Measurements from ENCODE around the gene ADAMTSL1.
A peak's percentile ranks its signal among the peaks of the same experiment; 100 is the strongest.
"Not testable (repeated sequence)": the region's sequence is repeated elsewhere in the genome, so short reads cannot be mapped to it uniquely, and the experiment has no call there.

Gene ADAMTSL1

DNA sequence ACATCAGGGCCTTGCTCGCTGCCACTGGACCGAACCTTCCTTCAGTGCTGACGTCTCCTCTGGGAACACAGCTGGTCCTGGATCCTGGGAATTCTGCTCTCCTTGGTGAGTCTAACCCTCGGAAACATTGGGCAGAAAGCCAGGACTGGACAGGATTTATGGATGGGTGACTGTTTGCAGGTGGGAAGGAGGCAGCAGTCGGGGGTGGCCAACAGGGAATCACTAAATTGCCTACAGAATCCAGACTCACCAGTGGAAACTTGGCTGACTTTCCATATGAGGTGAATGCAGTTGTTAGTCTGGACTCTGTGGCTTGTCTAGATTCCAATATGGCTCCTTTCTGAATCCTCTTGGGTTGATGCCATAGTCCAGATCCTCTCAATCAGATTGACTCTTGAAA lies 355.9 kb downstream of the ADAMTSL1 start:
- DNase-seq = peak; percentile 2

DNA sequence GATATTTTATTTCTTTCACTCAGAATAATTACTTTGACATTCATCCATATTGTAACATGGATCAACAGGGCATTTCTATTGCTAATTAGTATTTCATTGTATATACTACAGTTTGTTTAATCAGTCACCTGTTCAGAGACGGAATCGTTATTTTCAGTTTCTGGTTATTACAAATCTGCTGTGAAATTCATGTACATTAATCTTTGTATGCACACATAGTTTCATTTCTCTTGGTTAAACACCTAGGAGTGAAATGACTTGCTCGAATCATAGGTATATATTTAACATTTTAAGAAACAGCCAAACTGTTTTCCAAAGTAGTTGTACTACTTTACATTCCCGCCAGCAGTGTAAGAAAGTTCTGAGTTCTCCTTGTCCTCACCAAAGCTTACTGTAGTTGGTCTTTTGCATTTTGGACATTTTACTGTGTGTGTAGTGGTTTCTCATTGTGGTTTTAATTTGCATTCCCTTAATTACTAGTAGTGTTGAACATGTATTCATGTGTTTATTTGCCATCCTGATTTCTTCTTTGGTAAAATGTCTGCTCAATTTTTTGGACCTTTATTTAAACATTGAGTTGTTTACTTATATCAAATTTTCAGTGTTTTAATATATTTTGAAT lies 360.9 kb downstream of the ADAMTSL1 start:
- no peak for DNase-seq

DNA sequence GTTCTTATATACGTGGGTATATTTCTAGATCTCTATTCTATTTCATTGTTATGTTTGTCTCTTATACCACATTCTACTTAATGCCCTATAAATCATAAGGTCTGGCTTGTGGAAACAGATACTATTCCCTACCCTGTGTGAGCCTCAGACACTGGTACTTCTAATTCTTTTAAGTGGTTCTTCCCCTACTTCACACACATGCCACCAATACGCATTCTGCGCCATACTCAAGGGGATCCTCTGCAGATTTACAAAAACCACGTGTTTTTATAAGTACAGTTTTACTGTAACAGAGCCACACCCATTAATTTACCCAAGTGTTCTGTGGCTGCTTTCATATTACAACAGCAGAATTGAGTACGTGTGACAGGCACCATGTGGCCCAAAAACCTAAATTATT lies 363.4 kb downstream of the ADAMTSL1 start:
- no peak for DNase-seq

DNA sequence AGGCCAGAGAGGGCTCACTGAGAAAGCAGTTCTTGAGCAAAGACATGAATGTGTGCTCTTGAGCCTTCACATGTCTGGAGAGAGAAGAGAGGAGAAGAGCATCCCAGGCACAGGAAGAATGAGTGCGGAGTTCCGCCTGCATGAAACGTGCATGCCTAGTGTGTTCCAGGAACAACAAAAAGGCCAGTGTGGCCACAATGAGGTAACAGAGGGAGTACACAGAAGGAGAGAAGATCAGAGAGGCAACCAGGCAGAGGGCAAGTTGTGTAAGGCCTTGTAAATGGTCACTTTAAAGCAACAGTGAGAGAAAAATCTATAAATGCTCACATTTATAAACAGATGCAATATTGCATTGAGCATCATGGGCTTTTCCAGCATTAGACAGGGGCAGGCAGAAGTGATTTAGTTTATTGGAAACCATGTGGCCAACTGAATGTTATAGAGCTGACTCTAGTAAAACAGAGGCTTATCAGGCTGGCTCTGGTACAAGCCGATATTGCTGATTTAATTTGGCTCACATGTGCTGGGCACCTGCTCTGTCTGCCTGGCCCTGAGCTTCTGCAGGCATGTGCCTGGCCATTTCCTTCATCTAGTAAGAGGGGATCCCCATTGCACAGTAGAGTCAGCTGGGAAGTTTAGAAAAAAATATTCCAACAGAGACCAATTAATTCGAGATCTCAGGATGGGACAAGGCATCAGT lies 373.8 kb downstream of the ADAMTSL1 start:
- no peak for DNase-seq

DNA sequence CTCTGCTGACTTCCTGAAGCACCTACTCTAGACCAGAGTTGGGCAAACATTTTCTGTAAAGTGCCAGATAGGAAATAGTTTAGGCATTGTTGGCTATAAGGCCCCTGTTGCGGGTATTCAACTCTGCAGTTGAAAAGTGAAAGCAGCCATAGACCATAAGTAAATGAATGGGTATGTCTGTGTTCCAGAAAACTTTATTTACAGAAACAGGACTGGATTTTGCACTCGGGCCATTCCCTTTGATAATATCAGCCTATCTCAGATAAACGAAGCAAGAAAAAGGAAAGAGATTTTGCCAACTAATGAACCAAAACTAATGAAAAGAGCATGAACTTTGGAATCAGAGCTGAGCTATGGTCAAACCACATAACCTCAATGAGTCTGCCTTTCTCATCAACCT lies 374.7 kb downstream of the ADAMTSL1 start:
- no peak for DNase-seq

DNA sequence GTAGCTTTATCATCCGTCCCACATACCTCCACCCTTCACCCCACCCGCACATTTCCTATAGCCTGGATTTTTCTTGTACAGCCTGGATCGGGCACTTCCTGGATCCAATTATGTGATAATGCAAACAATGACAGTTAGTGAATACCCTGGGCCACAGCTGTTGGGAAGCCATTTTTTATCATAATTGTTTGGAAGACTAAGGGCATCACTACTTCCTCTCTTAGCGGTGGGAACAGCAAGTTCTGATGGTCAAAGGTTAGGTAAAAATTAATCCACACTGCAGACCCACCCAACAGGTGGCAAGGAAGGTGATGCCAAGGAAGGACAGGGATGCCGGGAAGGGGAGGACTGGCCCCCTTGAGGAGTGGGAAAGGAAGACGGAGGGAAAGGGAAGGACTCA lies 375.3 kb downstream of the ADAMTSL1 start:
- DNase-seq = no peak

DNA sequence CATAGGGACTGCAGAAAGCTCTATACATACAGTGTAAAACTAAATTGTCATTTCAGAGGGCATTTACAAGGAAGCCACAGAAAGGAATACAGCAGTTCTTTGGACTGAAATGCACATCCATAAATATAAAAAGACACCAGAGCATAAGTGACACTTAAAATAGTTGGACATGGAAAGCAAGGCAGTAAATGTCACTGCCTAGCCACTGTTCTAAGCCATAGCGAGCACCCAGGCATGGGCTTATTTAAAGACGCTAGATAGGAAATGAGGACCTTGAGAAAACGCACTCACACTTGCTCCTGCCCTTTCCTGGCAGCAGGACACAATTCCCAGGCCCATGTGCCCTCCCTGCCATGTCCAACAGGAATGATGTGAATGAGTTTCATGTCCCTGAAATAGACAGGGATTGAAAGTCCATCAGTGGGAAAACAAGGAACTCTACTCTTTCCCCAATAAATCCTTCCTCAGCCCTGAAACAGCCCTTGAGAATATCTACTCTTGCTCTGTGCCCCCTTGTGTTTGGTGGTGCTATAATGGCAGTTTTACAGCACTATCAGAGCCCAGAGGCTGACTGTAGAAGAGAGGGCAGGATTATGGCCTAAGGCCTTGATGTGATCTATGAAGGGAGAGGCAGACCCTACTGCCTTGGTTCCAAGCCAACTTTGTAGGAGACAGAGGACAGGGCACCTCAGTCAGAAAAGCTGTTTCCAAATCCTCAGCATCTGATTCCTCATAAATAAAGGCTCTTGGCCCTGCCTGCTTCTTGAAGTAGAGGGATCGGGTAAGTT lies 376.1 kb downstream of the ADAMTSL1 start:
- no peak for DNase-seq

DNA sequence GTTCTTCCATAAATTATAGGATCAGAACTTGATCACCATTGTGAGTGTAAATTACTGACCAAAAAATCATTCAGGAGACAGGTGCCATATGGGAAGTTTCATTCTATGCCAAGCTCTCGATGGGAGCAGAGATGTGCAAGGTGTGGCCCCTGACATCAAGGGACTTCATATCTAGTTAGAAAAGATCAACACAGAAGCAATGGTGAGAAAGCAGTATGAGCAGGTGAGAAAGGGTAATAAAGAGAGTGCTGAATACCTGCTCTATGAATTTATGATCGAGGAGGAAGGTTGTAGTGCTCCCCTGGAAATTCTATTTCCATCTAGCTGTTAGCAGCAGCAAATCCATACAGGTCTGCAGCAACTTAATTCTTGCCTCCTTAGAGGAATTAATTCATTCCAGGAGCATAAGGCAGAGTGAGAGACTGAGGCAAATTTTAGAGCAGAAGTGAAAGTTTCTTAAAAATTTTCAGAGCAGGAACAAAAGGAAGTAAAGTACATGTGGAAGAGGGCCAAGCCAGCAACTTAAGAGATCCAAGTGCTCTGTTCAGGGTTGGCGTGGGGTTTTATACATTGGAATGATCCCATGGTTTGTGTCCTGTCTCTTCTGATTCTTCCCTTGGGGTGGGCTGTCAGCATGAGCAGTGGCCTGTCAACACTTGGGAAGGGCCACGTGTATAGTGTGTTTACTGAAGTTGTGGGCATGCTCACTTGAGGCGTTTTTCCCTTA lies 377.3 kb downstream of the ADAMTSL1 start:
- DNase-seq = no peak

DNA sequence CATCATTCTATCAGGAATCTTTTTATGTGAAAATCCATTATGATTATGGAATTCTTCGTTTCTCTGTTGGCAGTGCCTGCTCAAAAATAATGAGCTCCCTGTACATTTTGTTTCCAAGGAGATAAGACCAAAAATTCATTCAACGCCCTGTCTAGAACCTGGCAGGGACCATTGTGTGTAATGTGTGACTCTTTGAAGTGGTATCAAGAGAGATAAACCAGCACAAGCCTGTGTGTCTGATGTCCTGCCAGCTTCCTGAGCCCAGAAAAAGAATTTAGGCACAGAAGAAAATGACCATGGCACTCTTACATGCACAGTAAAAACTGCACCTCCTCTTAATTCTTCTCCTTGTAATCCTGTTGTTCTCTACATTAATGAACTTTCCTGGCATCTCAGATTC lies 381.7 kb downstream of the ADAMTSL1 start:
- peak; percentile 48 for DNase-seq

DNA sequence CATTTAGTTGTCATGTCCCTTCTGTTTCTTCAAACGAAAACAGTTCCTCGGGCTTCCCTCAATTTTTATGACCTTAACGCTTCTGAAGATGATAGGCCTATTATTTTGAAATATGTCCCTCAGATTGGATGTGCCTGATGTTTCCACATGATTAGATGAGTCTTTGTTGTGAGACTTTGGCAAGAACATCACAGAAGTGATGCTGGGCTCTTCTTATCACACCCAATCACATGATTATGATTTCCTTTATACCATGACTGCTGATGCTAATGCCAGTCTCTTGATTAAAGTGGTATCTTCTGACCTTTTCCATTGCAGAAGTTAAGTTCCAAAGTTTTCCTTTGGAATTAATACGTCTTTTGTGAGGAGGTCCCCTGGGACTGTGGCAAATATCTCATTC lies 383.4 kb downstream of the ADAMTSL1 start:
- no peak for DNase-seq

DNA sequence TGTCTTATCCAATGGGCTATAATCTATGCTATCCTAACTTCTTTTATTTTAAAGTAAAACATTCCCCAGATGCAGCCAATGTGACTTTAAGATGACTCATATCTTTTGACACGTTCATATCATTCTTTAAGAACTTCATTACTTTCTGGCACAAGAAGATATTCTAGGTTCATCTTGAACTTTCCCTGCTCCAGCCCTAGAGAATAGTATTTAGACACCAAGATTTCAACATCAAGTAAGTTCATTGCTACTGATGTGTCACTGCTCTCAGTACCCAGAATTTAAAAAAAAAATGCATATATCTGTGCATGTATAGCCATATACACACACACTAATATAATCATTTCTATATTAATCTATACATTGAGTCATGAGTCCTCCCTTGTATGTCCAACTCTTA lies 383.8 kb downstream of the ADAMTSL1 start:
- peak; percentile 41 for DNase-seq

DNA sequence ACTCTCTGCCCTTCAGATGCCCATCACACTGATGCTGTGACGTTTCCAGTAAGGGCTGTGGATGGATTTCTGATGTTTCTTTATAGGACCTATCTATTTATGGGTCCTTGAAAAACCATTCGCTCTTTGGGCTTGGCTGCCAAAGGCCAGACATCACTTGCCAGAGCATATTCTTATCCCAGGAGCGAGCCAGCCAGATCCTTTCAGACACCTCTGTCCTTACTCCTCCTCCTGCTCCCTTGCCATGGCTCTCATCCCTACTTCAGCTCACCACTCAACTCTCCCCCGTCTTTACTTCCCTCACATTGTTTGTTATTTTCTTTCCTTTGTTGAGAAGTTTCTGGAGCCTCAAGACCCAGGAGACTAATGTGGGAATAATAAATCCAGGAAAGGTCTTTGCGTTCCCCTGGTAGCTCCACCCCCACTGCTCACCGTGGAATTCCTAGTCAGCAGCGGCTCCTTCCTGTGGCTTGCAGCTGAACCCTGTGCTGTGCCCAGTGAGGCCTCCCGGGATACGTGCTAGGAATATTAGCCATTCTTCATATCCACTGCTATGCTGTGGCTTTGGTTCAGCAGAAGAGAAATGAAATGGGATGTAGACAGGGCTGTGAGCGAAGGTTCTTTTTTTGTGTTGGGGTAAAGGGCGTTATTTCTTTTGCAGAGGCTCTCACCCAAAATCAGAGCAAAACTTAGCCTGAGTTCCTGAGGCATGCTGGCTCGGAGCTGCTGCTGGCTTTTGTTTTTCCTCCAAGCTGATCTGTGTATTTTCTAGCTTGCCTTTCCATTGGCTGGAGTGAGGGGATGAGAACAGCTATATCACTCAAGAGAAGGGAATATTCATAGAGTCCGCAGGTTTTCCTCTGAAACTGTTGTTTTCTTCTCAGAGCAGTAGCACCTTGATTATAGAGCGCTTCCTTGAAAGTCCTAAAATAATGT lies 387.9 kb downstream of the ADAMTSL1 start:
- no peak for DNase-seq

DNA sequence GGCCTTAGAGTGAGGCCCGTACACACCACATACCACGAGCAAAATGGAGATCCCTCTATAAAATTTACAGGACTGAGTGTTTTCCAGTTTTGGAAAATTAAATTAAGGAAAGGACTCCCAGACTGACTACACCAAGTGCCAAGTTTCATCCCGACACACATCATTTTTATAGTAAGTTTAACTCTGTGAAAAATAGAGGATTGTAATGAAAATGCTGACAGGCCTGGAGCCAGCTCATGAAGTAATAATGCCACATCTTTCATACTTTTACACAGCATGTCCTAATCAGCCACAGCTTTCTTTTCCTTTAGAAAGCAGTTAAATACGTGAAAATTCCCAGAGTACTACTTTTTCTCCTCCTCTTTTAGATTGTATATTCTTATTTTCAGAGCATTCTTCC lies 389.8 kb downstream of the ADAMTSL1 start:
- DNase-seq = no peak

DNA sequence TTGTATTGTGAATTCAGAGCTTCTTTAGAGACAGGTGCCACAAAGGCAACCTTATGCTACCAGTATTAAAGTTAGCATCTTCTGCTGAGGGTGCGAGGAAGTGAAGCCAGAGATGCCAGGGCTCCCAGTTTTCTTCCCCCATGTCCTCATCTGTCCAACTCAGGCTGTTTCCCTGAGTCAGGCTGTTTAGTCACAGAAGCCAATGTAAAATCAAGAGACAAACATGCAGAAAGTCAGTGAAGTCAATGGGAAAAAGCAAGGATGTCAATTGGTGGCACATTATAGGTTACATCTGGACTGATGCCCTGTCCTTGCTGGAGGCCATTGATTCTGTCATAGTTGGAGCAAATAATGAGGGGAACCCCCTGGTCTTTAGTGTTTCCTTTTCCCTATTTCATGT lies 390.6 kb downstream of the ADAMTSL1 start:
- DNase-seq = no peak

DNA sequence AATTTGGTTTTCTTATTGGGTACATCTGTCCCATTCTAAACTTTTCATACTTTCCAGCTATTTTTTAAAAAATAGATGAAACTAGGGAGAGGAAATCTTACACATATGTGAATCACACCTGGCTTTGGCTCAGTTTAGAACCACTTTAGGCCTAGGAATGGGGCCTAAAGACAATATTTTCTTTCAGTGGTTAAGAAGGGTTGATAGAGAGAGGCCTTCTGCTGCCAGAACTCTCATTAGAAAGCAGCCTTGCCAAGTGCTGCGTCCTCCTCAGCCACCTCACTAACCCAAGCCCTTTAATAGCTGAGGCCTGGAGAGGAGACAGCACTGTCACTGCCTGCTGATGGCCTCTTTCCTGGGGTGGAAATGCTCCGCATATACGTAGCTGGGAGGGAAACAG lies 391.6 kb downstream of the ADAMTSL1 start:
- no peak for DNase-seq

DNA sequence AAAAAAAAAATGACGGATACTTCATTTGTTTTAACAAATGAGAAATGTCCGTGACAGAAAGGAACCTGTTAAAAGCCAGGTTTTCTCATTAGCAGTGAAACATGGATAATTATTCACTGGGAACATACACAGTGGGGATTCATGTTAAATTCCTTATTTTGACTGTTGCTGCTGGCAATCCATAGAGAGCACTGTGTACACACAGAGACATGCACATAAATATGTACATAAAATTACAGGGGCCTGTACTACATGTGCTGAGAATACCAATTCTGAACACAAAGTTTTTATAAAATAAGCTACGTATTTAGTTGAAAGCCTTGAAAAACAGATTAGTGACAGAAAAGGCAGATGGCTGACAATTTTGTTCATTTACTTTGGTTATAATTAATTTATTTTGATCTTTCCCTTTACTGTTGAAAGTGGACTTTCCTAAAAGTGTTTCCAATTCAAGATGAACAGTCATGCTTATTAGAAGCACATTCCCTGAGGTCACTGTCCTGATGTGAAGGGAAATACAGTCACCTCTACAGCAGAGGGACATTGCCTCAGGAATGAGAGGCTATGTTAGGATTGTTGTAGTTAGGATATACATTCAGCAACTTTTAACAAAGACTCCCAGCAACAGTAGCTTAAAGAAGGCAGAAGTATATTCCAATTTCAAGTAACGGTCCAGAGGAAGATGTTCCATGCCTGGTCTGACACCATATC lies 392.3 kb downstream of the ADAMTSL1 start:
- no peak for DNase-seq

DNA sequence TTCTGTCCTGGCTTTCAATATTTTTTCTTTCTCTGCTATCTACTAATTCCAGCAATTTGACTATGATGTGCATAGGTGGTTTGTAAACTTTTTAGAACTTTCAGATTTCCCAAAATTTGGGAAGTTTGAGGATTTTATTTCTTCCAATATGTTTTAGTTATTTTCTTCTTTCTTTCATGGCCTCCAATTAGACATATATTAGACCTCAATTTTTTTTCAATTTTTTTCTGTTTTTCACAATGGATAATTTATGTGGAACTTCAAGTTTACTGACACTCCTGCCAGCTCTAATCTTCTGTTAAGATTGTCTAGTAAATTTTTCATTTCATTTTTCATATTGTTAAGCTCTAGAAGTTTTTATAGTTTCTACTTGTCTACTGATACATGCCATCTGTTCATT lies 395.8 kb downstream of the ADAMTSL1 start:
- DNase-seq = no peak

DNA sequence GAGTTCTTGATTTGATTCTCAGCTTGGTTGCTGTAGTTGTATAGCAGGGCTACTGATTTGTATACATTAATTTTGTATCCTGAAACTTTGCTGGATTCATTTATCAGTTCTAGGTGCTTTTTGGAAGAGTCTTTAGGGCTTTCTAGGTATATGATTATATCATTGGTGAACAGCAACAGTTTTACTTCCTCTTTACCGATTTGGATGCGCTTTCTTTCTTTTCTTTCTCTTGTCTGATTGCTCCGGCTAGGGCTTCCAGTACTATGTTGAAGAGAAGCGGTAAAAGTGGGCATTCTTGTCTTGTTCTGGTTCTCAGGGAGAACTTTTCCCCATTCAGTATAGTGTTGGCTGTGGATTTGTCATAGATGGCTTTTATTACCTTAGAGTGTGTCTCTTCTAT lies 400.1 kb downstream of the ADAMTSL1 start:
- DNase-seq = no peak

DNA sequence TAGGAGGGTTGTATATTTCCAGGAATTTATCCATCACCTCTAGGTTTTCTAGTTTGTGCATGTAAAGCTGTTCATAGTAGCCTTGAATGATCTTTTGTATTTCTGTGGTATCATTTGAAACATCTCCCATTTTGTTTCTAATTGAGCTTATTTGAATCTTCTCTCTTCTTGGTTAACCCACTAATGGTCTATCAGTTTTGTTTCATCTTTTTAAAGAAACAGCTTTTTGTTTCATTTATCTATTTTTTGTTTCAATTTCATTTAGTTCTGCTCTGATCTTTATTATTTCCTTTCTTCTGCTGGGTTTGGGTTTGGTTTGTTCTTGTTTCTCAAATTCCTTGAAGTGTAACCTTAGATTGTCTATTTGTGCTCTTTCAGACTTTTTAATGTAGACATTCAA lies 401.0 kb downstream of the ADAMTSL1 start:
- DNase-seq = not testable (repeated sequence)

DNA sequence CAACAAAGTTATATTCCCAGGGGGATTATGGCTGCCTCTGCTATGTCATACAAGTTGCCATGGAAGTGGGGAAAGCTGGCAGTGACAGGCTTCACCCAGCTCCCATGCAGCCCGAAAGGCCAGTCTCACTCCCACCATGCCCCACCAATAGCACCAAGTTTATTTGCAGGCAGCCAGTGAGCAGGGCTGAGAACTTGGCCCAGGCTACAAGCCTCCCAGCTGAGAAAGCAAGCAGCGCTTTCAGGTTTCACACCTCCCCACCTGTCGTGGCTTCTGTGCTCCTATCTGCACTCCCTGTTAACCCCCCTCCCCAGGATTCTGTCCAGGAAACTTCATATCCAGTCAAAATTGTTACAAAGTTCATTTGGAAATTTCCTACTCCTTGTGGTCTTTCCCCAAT lies 404.0 kb downstream of the ADAMTSL1 start:
- no peak for DNase-seq

DNA sequence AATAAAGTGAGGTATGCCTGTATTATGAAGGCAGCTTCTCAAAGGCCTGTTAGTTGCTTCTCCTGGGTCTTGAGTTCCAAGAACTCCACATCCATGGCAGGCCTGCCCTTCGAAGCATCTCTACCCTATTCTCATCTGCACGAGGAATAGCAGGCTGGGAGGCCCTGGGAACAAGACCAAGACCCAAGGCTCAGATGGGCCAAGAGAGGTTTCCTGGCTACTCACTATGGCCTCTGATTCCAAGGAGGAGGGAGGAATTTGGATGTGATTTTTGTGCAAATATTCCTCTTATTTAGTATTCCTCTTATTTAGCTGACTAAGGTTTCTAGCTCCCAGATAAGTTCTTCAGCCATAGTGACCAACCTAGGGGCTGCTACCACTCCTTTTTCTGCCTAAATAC lies 407.8 kb downstream of the ADAMTSL1 start:
- no peak for DNase-seq

DNA sequence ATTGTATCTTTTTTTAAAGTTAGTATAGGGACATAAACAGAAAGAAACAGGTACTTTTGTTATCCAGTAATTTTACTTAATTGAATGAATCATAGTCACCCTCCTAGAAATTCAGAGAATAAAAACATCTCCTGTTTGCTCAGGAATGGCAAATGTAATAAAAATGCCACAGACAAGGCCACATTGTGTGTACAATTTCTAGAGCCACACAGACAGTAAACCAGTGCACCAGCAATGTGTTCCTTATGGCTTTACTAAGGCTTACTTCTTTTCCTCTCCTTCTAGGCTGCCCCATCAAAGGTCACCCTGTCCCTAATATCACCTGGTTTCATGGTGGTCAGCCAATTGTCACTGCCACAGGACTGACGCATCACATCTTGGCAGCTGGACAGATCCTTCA lies 413.6 kb downstream of the ADAMTSL1 start:
- DNase-seq = no peak
